B cell (primary cell): ENCODE results near the gene HAS3.

Experiments used
- EZH2 ChIP-seq: IDR thresholded peaks from 2 replicates; pipeline ENCODE4 v1.6.1; 2012; ENCODE audit warnings: borderline replicate concordance, low read depth, mild to moderate bottlenecking, moderate library complexity, low read length; ENCODE audit not compliant: insufficient read depth, poor library complexity, severe bottlenecking
- TF ChIP-seq, protein P1 (sequence below): fragments of 200-600 bp; IDR thresholded peaks from one replicate; pipeline ENCODE4 v1.8.0; 2022; ENCODE audit warnings: antibody characterized with exemption, mild to moderate bottlenecking

DNA sequence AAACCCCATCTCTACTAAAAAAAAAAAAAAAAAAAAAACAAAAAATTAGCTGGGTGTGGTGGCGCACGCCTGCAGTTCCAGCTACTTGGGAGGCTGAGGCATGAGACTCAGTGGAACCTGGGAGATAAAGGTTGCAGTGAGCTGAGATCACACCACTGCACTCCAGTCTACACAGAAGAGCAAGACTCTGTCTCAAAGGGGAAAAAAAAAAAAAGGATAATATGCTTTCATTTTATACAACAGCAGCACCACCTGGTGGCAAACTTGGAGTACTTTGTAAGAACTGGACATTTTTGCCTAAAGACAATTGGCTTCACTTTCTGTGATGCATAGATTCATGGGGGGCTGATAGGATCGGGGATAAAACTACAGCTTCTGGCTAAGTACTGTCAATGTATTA lies 18.5 kb downstream of the HAS3 start:
- TF ChIP-seq, protein P1, sequence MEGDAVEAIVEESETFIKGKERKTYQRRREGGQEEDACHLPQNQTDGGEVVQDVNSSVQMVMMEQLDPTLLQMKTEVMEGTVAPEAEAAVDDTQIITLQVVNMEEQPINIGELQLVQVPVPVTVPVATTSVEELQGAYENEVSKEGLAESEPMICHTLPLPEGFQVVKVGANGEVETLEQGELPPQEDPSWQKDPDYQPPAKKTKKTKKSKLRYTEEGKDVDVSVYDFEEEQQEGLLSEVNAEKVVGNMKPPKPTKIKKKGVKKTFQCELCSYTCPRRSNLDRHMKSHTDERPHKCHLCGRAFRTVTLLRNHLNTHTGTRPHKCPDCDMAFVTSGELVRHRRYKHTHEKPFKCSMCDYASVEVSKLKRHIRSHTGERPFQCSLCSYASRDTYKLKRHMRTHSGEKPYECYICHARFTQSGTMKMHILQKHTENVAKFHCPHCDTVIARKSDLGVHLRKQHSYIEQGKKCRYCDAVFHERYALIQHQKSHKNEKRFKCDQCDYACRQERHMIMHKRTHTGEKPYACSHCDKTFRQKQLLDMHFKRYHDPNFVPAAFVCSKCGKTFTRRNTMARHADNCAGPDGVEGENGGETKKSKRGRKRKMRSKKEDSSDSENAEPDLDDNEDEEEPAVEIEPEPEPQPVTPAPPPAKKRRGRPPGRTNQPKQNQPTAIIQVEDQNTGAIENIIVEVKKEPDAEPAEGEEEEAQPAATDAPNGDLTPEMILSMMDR = peak; percentile 81
- TF ChIP-seq EZH2 = no peak
